ENCODE results near the gene WHRN.

DNA sequence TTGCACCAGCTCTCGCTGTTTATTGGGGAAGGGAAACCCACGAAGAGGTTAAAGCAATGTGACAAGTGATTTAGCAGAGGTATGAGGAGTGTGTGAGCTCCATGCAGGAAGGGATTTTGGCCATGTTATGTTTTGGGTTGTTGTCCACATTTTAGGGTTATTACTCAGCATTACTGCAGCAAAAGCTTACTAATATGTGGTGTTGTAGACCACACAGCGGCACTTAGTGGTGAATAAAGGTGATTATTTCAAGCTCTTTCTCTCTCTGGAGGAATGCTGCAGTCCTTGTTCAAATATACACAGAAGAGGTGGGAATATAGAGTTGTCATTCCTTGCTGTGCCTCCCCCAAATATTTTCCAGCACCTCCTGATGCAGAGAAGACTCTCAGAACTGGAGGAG is 87.8 kb downstream of the WHRN start:
- TF ChIP-seq, protein P1, sequence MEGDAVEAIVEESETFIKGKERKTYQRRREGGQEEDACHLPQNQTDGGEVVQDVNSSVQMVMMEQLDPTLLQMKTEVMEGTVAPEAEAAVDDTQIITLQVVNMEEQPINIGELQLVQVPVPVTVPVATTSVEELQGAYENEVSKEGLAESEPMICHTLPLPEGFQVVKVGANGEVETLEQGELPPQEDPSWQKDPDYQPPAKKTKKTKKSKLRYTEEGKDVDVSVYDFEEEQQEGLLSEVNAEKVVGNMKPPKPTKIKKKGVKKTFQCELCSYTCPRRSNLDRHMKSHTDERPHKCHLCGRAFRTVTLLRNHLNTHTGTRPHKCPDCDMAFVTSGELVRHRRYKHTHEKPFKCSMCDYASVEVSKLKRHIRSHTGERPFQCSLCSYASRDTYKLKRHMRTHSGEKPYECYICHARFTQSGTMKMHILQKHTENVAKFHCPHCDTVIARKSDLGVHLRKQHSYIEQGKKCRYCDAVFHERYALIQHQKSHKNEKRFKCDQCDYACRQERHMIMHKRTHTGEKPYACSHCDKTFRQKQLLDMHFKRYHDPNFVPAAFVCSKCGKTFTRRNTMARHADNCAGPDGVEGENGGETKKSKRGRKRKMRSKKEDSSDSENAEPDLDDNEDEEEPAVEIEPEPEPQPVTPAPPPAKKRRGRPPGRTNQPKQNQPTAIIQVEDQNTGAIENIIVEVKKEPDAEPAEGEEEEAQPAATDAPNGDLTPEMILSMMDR (optimal IDR thresholded peaks at IDR 0.05 in 1 of 3, IDR thresholded peaks at IDR 0.05 in 1 of 3, conservative IDR thresholded peaks at IDR 0.05 in 1 of 3; ENCODE audit: extremely low read depth in 1 of 3, insufficient read depth in 2 of 3, low read length in 3 of 3), result no peak
- TF ChIP-seq EZH2 (IDR thresholded peaks at IDR 0.05; ENCODE audit: low read length), result no peak

Measured in keratinocyte (primary cell).